K562 (cell line): ENCODE data around the gene COL13A1.

ENCODE experiments used
- FOS ChIP-seq: IDR thresholded peaks from 3 replicates; pipeline ENCODE4 v1.6.1; 2011; ENCODE audit not compliant: insufficient read length; ENCODE audit errors: extremely low read depth
- GABPB2 ChIP-seq: fragments of 250-450 bp; sonication (Bioruptor Pico); conservative IDR thresholded peaks from 2 replicates; pipeline ENCODE4 v1.5.1; 2021; ENCODE audit warnings: mild to moderate bottlenecking
- GTF2E2 ChIP-seq: fragments of 200-800 bp; sonication (Bioruptor generic); IDR thresholded peaks from 2 replicates; pipeline ENCODE4 v1.6.1; 2016; ENCODE audit warnings: missing genetic modification characterization, missing compliant biosample characterization
- POLR2A ChIP-seq: fragments of 450-650 bp; conservative IDR thresholded peaks from 2 replicates; pipeline ENCODE4 v1.6.1; 2016
- ZNF431 ChIP-seq: sonication (generic); formaldehyde crosslinking; IDR thresholded peaks from 2 replicates; pipeline ENCODE4 v1.8.0; 2022; ENCODE audit warnings: mild to moderate bottlenecking, missing genetic modification reagents
- TF ChIP-seq, protein P1 (sequence below): sonication (generic); formaldehyde crosslinking; IDR thresholded peaks from 2 replicates; pipeline ENCODE4 v1.8.0; 2023; ENCODE audit warnings: mild to moderate bottlenecking, missing genetic modification reagents
- TF ChIP-seq, protein P2 (sequence below): sonication (generic); formaldehyde crosslinking; IDR thresholded peaks from 2 replicates; pipeline ENCODE4 v1.8.1; 2023; ENCODE audit warnings: mild to moderate bottlenecking, missing genetic modification reagents

DNA sequence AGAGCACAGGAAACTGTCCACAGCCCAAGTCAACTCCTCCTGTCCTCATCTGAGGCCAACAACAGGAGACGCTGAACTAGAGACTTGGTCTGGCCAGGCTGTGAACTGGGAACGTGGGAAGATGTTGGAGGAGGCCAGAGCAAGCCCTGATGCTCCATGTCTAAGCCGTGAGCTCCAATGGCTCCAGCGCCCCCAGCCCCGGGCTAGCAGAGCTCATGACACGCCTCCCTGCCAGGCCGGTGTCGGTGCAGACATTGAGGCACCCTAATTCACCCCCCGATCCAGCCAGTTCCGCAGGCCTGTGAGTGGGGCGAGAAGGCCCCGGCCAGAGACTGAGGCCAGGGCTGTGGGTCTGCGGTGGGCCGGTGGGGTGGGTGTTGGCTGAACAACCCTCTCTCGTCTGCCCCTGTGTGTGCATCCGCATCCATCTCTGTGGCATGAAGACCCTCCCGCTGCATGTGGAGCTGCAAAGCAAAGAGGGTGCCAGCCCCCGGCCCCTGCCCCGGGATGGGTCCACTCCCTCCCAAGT, 141.7 kb downstream of the COL13A1 start:
- TF ChIP-seq, protein P1, sequence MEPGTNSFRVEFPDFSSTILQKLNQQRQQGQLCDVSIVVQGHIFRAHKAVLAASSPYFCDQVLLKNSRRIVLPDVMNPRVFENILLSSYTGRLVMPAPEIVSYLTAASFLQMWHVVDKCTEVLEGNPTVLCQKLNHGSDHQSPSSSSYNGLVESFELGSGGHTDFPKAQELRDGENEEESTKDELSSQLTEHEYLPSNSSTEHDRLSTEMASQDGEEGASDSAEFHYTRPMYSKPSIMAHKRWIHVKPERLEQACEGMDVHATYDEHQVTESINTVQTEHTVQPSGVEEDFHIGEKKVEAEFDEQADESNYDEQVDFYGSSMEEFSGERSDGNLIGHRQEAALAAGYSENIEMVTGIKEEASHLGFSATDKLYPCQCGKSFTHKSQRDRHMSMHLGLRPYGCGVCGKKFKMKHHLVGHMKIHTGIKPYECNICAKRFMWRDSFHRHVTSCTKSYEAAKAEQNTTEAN (CRISPR knock-in tag): no peak
- TF ChIP-seq ZNF431 (CRISPR knock-in tag) (no peak), GTF2E2 (no peak), GABPB2 (no peak), POLR2A (no peak), FOS (no peak)
- TF ChIP-seq, protein P2, sequence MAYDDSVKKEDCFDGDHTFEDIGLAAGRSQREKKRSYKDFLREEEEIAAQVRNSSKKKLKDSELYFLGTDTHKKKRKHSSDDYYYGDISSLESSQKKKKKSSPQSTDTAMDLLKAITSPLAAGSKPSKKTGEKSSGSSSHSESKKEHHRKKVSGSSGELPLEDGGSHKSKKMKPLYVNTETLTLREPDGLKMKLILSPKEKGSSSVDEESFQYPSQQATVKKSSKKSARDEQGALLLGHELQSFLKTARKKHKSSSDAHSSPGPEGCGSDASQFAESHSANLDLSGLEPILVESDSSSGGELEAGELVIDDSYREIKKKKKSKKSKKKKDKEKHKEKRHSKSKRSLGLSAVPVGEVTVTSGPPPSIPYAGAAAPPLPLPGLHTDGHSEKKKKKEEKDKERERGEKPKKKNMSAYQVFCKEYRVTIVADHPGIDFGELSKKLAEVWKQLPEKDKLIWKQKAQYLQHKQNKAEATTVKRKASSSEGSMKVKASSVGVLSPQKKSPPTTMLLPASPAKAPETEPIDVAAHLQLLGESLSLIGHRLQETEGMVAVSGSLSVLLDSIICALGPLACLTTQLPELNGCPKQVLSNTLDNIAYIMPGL (CRISPR knock-in tag): no peak
